K562 (cell line): ENCODE measurements around the gene TMEM245. TPM values are rescaled to one million over a fixed set of nuclear protein-coding genes. Genes with fewer than 3 reads are reported as not detected.
A peak's percentile ranks its signal among the peaks of the same experiment; 100 is the strongest.

Source experiments
- ATAC-seq: fragments of 200-7000 bp; cut with Tn5 transposase; 3 replicates; pipeline ENCODE4 v1.9.1; 2020; ENCODE audit warnings: moderate library complexity
- BruUV-seq: library from RNA; stranded (reverse); fragments of 400-500 nt; replicated peaks from 2 replicates; lab custom pipeline; 2021; lab: Mats Ljungman, UMichigan
- CTCF ChIA-PET: fragments of 300-600 bp; formaldehyde crosslinking; extraction: SDS; loops from one replicate; lab custom pipeline; 2021; ENCODE audit warnings: low intra/inter-chr PET ratio; lab: Yijun Ruan, JAX
- POLR2A ChIA-PET: fragments of 300-600, 350-650 bp; sonication (Branson Sonifier 250); formaldehyde crosslinking; extraction: SDS; loops from one replicate; lab custom pipeline; 2021; ENCODE audit warnings: antibody characterized with exemption, inconsistent platforms; lab: Yijun Ruan, JAX
- DNase-seq, 4 experiments: peaks; one replicate each; pipeline versions ENCODE4 v3.0.0 to v3.0.0-alpha.2; 2011 to 2018; ENCODE audit warnings: low spot score in 3 of 4, mixed read lengths in 3 of 4; ENCODE audit errors: extremely low read depth in 1 of 4
- FAIRE-seq: peaks from 2 replicates; lab custom pipeline; 2011; peaks lifted over from hg19 to GRCh38; lab: Jason Lieb, UNC
- H2AFZ ChIP-seq: 2 replicates; pipeline ENCODE4 v1.6.0; 2011; ENCODE audit warnings: low read depth, low read length, control low read depth, inconsistent platforms
- H3K27ac ChIP-seq: fragments of 200-600 bp; 3 replicates; pipeline ENCODE4 v1.8.0; 2011; ENCODE audit warnings: low read depth, mild to moderate bottlenecking, control low read depth, inconsistent platforms, low read length, moderate library complexity, mixed read lengths; ENCODE audit errors: extremely low read depth
- H3K27me3 ChIP-seq, 2 experiments: fragments of 300-600 bp in 1 of 2; 2 replicates in 1 of 2; 3 replicates in 1 of 2; pipeline versions ENCODE4 v1.6.0 to v1.8.0; 2011; ENCODE audit warnings: inconsistent platforms in 2 of 2, low read length in 2 of 2, mild to moderate bottlenecking in 1 of 2, mixed read lengths in 1 of 2, moderate library complexity in 1 of 2; ENCODE audit not compliant: control insufficient read depth in 2 of 2, insufficient read depth in 2 of 2
- H3K36me3 ChIP-seq: fragments of 300-600 bp; 3 replicates; pipeline ENCODE4 v1.8.0; 2011; ENCODE audit warnings: mild to moderate bottlenecking, low read length, inconsistent platforms; ENCODE audit not compliant: control insufficient read depth, insufficient read depth
- H3K4me1 ChIP-seq, 2 experiments: fragments of 200-600 bp in 1 of 2; replicated peaks in 1 of 2; 2 replicates in 1 of 2; 3 replicates in 1 of 2; pipeline versions ENCODE4 v1.5.1 to v1.8.0; 2011; ENCODE audit warnings: inconsistent platforms in 2 of 2, low read length in 2 of 2, mild to moderate bottlenecking in 1 of 2, mixed read lengths in 1 of 2, moderate library complexity in 1 of 2; ENCODE audit not compliant: control insufficient read depth in 2 of 2, insufficient read depth in 2 of 2
- H3K4me2 ChIP-seq: 2 replicates; pipeline ENCODE4 v1.6.1; 2011; ENCODE audit warnings: low read length, control low read depth, inconsistent platforms, mixed read lengths; ENCODE audit not compliant: insufficient read depth
- H3K4me3 ChIP-seq: fragments of 200-600 bp; sonication (generic), shearing (Covaris generic); 2 replicates; pipeline ENCODE4 v1.5.1; 2016; ENCODE audit warnings: control low read depth, inconsistent platforms
- H3K79me2 ChIP-seq: fragments of 200-600 bp; 3 replicates; pipeline ENCODE4 v1.8.0; 2011; ENCODE audit warnings: low read length, inconsistent platforms; ENCODE audit not compliant: control insufficient read depth, insufficient read depth
- H3K9ac ChIP-seq, 2 experiments: 2 replicates each; pipeline versions ENCODE4 v1.6.0 to v1.6.1; 2011; ENCODE audit warnings: low read depth in 2 of 2, low read length in 2 of 2, control low read depth in 1 of 2, inconsistent platforms in 1 of 2, mild to moderate bottlenecking in 1 of 2, mixed read lengths in 1 of 2; ENCODE audit not compliant: insufficient read depth in 1 of 2
- H3K9me1 ChIP-seq: one replicate; pipeline ENCODE4 v1.6.0; 2011; ENCODE audit warnings: inconsistent platforms, mild to moderate bottlenecking, low read length, moderate library complexity; ENCODE audit not compliant: control insufficient read depth, insufficient read depth
- H3K9me3 ChIP-seq: replicated peaks from 2 replicates; pipeline ENCODE4 v1.5.1; 2011; ENCODE audit warnings: low read depth, low read length, inconsistent platforms; ENCODE audit not compliant: control insufficient read depth, insufficient read depth
- H4K20me1 ChIP-seq: replicated peaks from 2 replicates; pipeline ENCODE4 v1.6.1; 2011; ENCODE audit warnings: low read length, inconsistent platforms, mixed read lengths; ENCODE audit not compliant: control insufficient read depth, insufficient read depth
- BCOR ChIP-seq: fragments of 450-650 bp; IDR thresholded peaks from 2 replicates; pipeline ENCODE4 v1.6.1; 2016
- CC2D1A ChIP-seq: fragments of 450-650 bp; IDR thresholded peaks from 2 replicates; pipeline ENCODE4 v1.6.1; 2017; ENCODE audit warnings: mild to moderate bottlenecking
- ELF4 ChIP-seq: fragments of 450-650 bp; formaldehyde crosslinking; IDR thresholded peaks from 2 replicates; pipeline ENCODE4 v1.4.0; 2022; ENCODE audit warnings: missing genetic modification characterization
- FOXA3 ChIP-seq, 2 experiments: fragments of 450-650 bp in 1 of 2; sonication (generic) in 1 of 2; formaldehyde crosslinking; IDR thresholded peaks in 1 of 2; conservative IDR thresholded peaks in 1 of 2; 2 replicates each; pipeline versions ENCODE4 v1.4.0 to v1.8.0; 2020 to 2022; ENCODE audit warnings: mild to moderate bottlenecking in 2 of 2, missing genetic modification reagents in 1 of 2
- KAT7 ChIP-seq: sonication (generic); formaldehyde crosslinking; IDR thresholded peaks from 2 replicates; pipeline ENCODE4 v1.8.0; 2022; ENCODE audit warnings: missing genetic modification reagents, mild to moderate bottlenecking, borderline replicate concordance
- MAX ChIP-seq: sonication (generic); formaldehyde crosslinking; IDR thresholded peaks from 2 replicates; pipeline ENCODE4 v1.9.0; 2022; ENCODE audit warnings: mild to moderate bottlenecking, missing genetic modification reagents
- NCOA2 ChIP-seq, 2 experiments: fragments of 450-650 bp; IDR thresholded peaks; 2 replicates each; pipeline ENCODE4 v1.6.1; 2018; ENCODE audit warnings: mild to moderate bottlenecking in 2 of 2, moderate library complexity in 1 of 2; ENCODE audit not compliant: partially characterized antibody in 2 of 2
- NR1H2 ChIP-seq: sonication (generic); formaldehyde crosslinking; IDR thresholded peaks from 2 replicates; pipeline ENCODE4 v1.4.0; 2020; ENCODE audit warnings: mild to moderate bottlenecking, missing genetic modification reagents
- PREB ChIP-seq: sonication (generic); formaldehyde crosslinking; IDR thresholded peaks from 2 replicates; pipeline ENCODE4 v1.8.1; 2023; ENCODE audit warnings: mild to moderate bottlenecking, missing genetic modification reagents
- RAD21 ChIP-seq, 2 experiments: fragments of 250-450 bp in 1 of 2; fragments of 450-650 bp in 1 of 2; sonication (Bioruptor Pico) in 1 of 2; formaldehyde crosslinking in 1 of 2; IDR thresholded peaks in 1 of 2; conservative IDR thresholded peaks in 1 of 2; 2 replicates each; pipeline versions ENCODE4 v1.4.0 to v1.8.0; 2020 to 2022; ENCODE audit warnings: mild to moderate bottlenecking in 2 of 2, moderate library complexity in 1 of 2
- RB1 ChIP-seq: fragments of 450-650 bp; IDR thresholded peaks from 2 replicates; pipeline ENCODE4 v1.6.1; 2017; ENCODE audit warnings: low read depth, mild to moderate bottlenecking
- RBM25 ChIP-seq: fragments of 200-400 bp; formaldehyde crosslinking; IDR thresholded peaks from 2 replicates; pipeline ENCODE4 v1.6.1; 2018; ENCODE audit warnings: low read length, low read depth, moderate library complexity; ENCODE audit not compliant: severe bottlenecking
- RBM34 ChIP-seq: fragments of 200-400 bp; formaldehyde crosslinking; IDR thresholded peaks from 2 replicates; pipeline ENCODE4 v1.6.1; 2018; ENCODE audit warnings: low read length, borderline replicate concordance; ENCODE audit not compliant: insufficient read depth
- ZFP36 ChIP-seq: fragments of 150-350 bp; IDR thresholded peaks from 2 replicates; pipeline ENCODE4 v1.6.1; 2018; ENCODE audit warnings: low read length, low read depth; ENCODE audit not compliant: partially characterized antibody
- ZNF436 ChIP-seq: fragments of 250-450, 450-650 bp; sonication (Bioruptor Pico); formaldehyde crosslinking; IDR thresholded peaks from 2 replicates; pipeline ENCODE4 v1.7.0; 2020; ENCODE audit warnings: mild to moderate bottlenecking
- ZNF561 ChIP-seq: fragments of 450-650 bp; formaldehyde crosslinking; conservative IDR thresholded peaks from 2 replicates; pipeline ENCODE4 v1.4.0; 2020; ENCODE audit warnings: mild to moderate bottlenecking, moderate library complexity
- ZNF785 ChIP-seq: fragments of 250-450 bp; sonication (Bioruptor Pico); IDR thresholded peaks from 2 replicates; pipeline ENCODE4 v1.4.0; 2020; ENCODE audit warnings: mild to moderate bottlenecking
- WGBS: fragments of 100-300 bp; shearing (Covaris generic); methylation state at CpG from one replicate; pipeline ENCODE4 v1.1.6; 2016; ENCODE audit warnings: low coverage, mixed read lengths; ENCODE audit not compliant: insufficient coverage; ENCODE audit errors: missing lambda C conversion rate; 5-methylcytosine and 5-hydroxymethylcytosine counted together
- in situ Hi-C: fragments of 300-500 bp; cut with MboI; formaldehyde crosslinking; loops from 4 replicates; pipeline ENCODE4 v1.15.0; 2018; ENCODE audit warnings: inconsistent platforms, mixed read lengths
- intact Hi-C: fragments of 100-400 bp; cut with micrococcal nuclease; formaldehyde crosslinking; loops from 2 replicates; pipeline ENCODE4 v1.14.2; 2022
- polyA plus RNA-seq, 8 experiments: library from polyadenylated mRNA; depleted of rRNA in 4 of 8; stranded (reverse) in 5 of 8; unstranded in 3 of 8; fragments of >200 nt; fragmentation: Nextera tagmentation in 2 of 8; fragmentation: Illumina TruSeq in 1 of 8; extraction: Ambion mirVana in 2 of 8; extraction: Trizol in 1 of 8; gene quantifications; 2 replicates each; pipeline versions ENCODE4 v1.2.1 to v1.2.3, GENCODE V29; 2011 to 2014; ENCODE audit warnings: inconsistent platforms in 1 of 8, missing spikeins in 1 of 8
- total RNA-seq, 7 experiments: library from RNA; depleted of rRNA in 6 of 7; stranded (reverse); fragments of >200 nt in 6 of 7; fragmentation: Illumina TruSeq in 2 of 7; extraction: Trizol in 2 of 7; gene quantifications; 2 replicates each; pipeline versions ENCODE4 v1.2.1 to v1.2.3, GENCODE V29; 2011 to 2021; ENCODE audit warnings: low replicate concordance in 1 of 7

TMEM245 gene
- total and polyA plus RNA-seq, 9 of the 15 experiments (the other 6 are each of a cell fraction or from before 2014, with no cell fraction given), result 8.5 to 43.2 (median 24.3) TPM

- ATAC-seq, result no peak
Observed at GRCh38 chr9:109163194-109163593, 43.4 kb upstream of the TMEM245 start.

GRCh38 chr9:109162677-109163076, 42.9 kb upstream of the TMEM245 start:
- H3K27ac ChIP-seq, result no peak overlapping the region
- ChIA-PET POLR2A (no interaction called here), CTCF (no interaction called here)
- H3K79me2 ChIP-seq, result no peaks in the 10 kb centered on the region
- H3K27me3 ChIP-seq, result no peaks in the 10 kb centered on the region
- no peaks in the 10 kb centered on the region; a peak in 2 of 5 replicates for H3K4me1 ChIP-seq
- H3K9me1 ChIP-seq, result no peaks in the 10 kb centered on the region
- intact Hi-C loops, result no loop called here
- H4K20me1 ChIP-seq, result no peaks in the 10 kb centered on the region
- H3K4me3 ChIP-seq, result no peak overlapping the region
- WGBS, result 18% methylated on average over 3 of the region's 3 CpGs
- BruUV-seq, result no TSS peak
- FAIRE-seq (no peak), ATAC-seq (no peak), DNase-seq (no peak)
- no peak overlapping the region for H3K4me2 ChIP-seq
- no peak overlapping the region for H2AFZ ChIP-seq
- H3K36me3 ChIP-seq, result no peaks in the 10 kb centered on the region
- in situ Hi-C loops, result no loop called here
- H3K9ac ChIP-seq, result no peak overlapping the region
- 0 out of 2 replicates have a peak, but pooled peaks cover 2% of the 10 kb centered on the region for H3K9me3 ChIP-seq
- TF ChIP-seq CC2D1A (no peak), ZNF561 (CRISPR knock-in tag) (no peak), FOXA3 (CRISPR knock-in tag; conservative IDR thresholded peaks at IDR 0.05 in 1 of 2, IDR thresholded peaks at IDR 0.05 in 1 of 2) (no peak), RBM34 (no peak), NCOA2 (IDR thresholded peaks at IDR 0.05; ENCODE audit: partially characterized antibody in 2 of 2) (no peak), ELF4 (CRISPR knock-in tag) (no peak), PREB (CRISPR knock-in tag) (no peak), MAX (CRISPR knock-in tag) (no peak), RB1 (no peak), ZNF785 (CRISPR knock-in tag) (no peak), KAT7 (CRISPR knock-in tag) (no peak), RAD21 (CRISPR knock-in tag; conservative IDR thresholded peaks at IDR 0.05 in 1 of 2, IDR thresholded peaks at IDR 0.05 in 1 of 2) (no peak)

More at GRCh38 chr9:109163194-109163593, 43.4 kb upstream of the TMEM245 start:
- H2AFZ ChIP-seq, result 0 out of 2 replicates have a peak overlapping the region, but pooled peaks have one; percentile 12
- no peak overlapping the region for H3K9ac ChIP-seq
- WGBS, result 20% methylated on average over 1 of the region's 1 CpG
- POLR2A ChIA-PET, result no interaction called here
- no peak overlapping the region for H3K4me3 ChIP-seq
- 0 out of 2 replicates have a peak, but pooled peaks cover 2% of the 10 kb centered on the region for H3K9me3 ChIP-seq
- no peaks in the 10 kb centered on the region for H4K20me1 ChIP-seq
- H3K79me2 ChIP-seq, result no peaks in the 10 kb centered on the region
- no peaks in the 10 kb centered on the region for H3K9me1 ChIP-seq
- intact Hi-C loops (no loop called here), in situ Hi-C loops (no loop called here)
- no peak overlapping the region for H3K4me2 ChIP-seq
- DNase-seq (no peak), FAIRE-seq (no peak)
- no peaks in the 10 kb centered on the region; a peak in 2 of 5 replicates for H3K4me1 ChIP-seq
- no peak overlapping the region for H3K27ac ChIP-seq
- no peaks in the 10 kb centered on the region for H3K27me3 ChIP-seq
- CTCF ChIA-PET, result no interaction called here
- TF ChIP-seq NR1H2 (no peak), ZFP36 (peak; percentile 97), RBM25 (peak; percentile 86), BCOR (peak; percentile 69), ZNF436 (CRISPR knock-in tag) (0 out of 2 replicates have a peak, but pooled peaks have one; percentile 27)
- H3K36me3 ChIP-seq, result no peaks in the 10 kb centered on the region
- BruUV-seq, result no TSS peak
